GM12878 (cell line): Measurements from ENCODE around the gene B3GNT7. TPM values are rescaled to one million over a fixed set of nuclear protein-coding genes. Genes with fewer than 3 reads are reported as not detected.

Experiments
- BCL3 ChIP-seq: IDR thresholded peaks from 2 replicates; pipeline ENCODE4 v1.6.1; 2011; ENCODE audit warnings: borderline replicate concordance, low read depth, mild to moderate bottlenecking, moderate library complexity, low read length; ENCODE audit not compliant: insufficient read depth, poor library complexity, severe bottlenecking
- E2F4 ChIP-seq: IDR thresholded peaks from 2 replicates; pipeline ENCODE4 v1.6.1; 2012; ENCODE audit warnings: low read depth, low read length, improper control_type of control experiment
- HDGF ChIP-seq: fragments of 450-650 bp; IDR thresholded peaks from 2 replicates; pipeline ENCODE4 v1.6.1; 2016; ENCODE audit warnings: antibody characterized with exemption
- IKZF1 ChIP-seq: fragments of 450-650 bp; conservative IDR thresholded peaks from 2 replicates; pipeline ENCODE4 v1.6.1; 2017; ENCODE audit warnings: antibody characterized with exemption, mild to moderate bottlenecking
- PAX5 ChIP-seq: IDR thresholded peaks from 2 replicates; pipeline ENCODE4 v1.6.1; 2011; ENCODE audit warnings: low read depth, low read length, borderline replicate concordance
- RAD21 ChIP-seq: IDR thresholded peaks from 2 replicates; pipeline ENCODE4 v1.6.1; 2011; ENCODE audit warnings: mild to moderate bottlenecking, low read depth, low read length, moderate library complexity; ENCODE audit not compliant: insufficient read depth
- SMAD1 ChIP-seq: fragments of 450-650 bp; IDR thresholded peaks from 2 replicates; pipeline ENCODE4 v1.6.1; 2018; ENCODE audit warnings: mild to moderate bottlenecking, low read depth; ENCODE audit not compliant: partially characterized antibody
- STAT1 ChIP-seq: fragments of 450-650 bp; conservative IDR thresholded peaks from 2 replicates; pipeline ENCODE4 v1.6.1; 2014; ENCODE audit warnings: antibody characterized with exemption, mild to moderate bottlenecking
- ZNF622 ChIP-seq: fragments of 450-650 bp; IDR thresholded peaks from 2 replicates; pipeline ENCODE4 v1.6.1; 2017; ENCODE audit warnings: mild to moderate bottlenecking, inconsistent platforms
- polyA plus RNA-seq, 11 experiments: library from polyadenylated mRNA; depleted of rRNA in 4 of 11; unstranded in 6 of 11; stranded (reverse) in 5 of 11; fragments of >200 nt; fragmentation: Nextera tagmentation in 4 of 11; fragmentation: Illumina TruSeq in 1 of 11; extraction: Ambion mirVana in 4 of 11; extraction: Trizol in 1 of 11; gene quantifications; 1 replicate in 1 of 11; 2 replicates in 10 of 11; pipeline versions ENCODE4 v1.2.1 to v1.2.3, GENCODE V29; 2011 to 2016; ENCODE audit warnings: inconsistent platforms in 2 of 11, missing spikeins in 2 of 11, low read depth in 1 of 11
- total RNA-seq, 4 experiments: library from RNA; depleted of rRNA in 3 of 4; stranded (reverse); fragments of >200 nt in 3 of 4; fragmentation: Illumina TruSeq in 1 of 4; extraction: Trizol in 1 of 4; gene quantifications; 2 replicates each; pipeline versions ENCODE4 v1.2.1 to v1.2.3, GENCODE V29; 2013 to 2021
- TF ChIP-seq, protein P1 (sequence below): fragments of 450-650 bp; IDR thresholded peaks from 2 replicates; pipeline ENCODE4 v1.6.1; 2017; ENCODE audit warnings: mild to moderate bottlenecking

B3GNT7 gene
- total and polyA plus RNA-seq, 10 of the 15 experiments (the other 5 are each of a cell fraction or from before 2014, with no cell fraction given), result 0.91 to 12.6 (median 3.7) TPM

GRCh38 chr2:231361701-231362554 is 33.6 kb upstream of the B3GNT7 start (continued):
- TF ChIP-seq PAX5 (no peak), ZNF622 (no peak), HDGF (no peak), BCL3 (no peak), RAD21 (0 out of 2 replicates have a peak, but pooled peaks have one; percentile 27), IKZF1 (peak; percentile 43), SMAD1 (no peak), E2F4 (no peak), STAT1 (no peak)
- TF ChIP-seq, protein P1, sequence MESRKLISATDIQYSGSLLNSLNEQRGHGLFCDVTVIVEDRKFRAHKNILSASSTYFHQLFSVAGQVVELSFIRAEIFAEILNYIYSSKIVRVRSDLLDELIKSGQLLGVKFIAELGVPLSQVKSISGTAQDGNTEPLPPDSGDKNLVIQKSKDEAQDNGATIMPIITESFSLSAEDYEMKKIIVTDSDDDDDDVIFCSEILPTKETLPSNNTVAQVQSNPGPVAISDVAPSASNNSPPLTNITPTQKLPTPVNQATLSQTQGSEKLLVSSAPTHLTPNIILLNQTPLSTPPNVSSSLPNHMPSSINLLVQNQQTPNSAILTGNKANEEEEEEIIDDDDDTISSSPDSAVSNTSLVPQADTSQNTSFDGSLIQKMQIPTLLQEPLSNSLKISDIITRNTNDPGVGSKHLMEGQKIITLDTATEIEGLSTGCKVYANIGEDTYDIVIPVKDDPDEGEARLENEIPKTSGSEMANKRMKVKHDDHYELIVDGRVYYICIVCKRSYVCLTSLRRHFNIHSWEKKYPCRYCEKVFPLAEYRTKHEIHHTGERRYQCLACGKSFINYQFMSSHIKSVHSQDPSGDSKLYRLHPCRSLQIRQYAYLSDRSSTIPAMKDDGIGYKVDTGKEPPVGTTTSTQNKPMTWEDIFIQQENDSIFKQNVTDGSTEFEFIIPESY, result no peak
